ENCODE results near the gene FAM209B. TPM values are rescaled to one million over a fixed set of nuclear protein-coding genes. Genes with fewer than 3 reads are reported as not detected.

FAM209B gene
- total and polyA plus RNA-seq, 2 donors (not counting 1 experiment from before 2014, with no cell fraction given), result 1.9 to 2.0 TPM

- no peaks in the 10 kb centered on the region for H3K4me1 Mint-ChIP-seq
- WGBS (ENCODE audit: insufficient coverage), result 100% methylated on average over 8 of the region's 10 CpGs
- peaks cover 14 to 50% of the 10 kb centered on the region in 2 experiments for H3K36me3 ChIP-seq (replicated peaks in 1 of 2; ENCODE audit: control extremely low read depth in 1 of 2, control insufficient read depth in 1 of 2, extremely low read depth in 1 of 2, insufficient read depth in 2 of 2, low read length in 1 of 2)
- H2AFZ ChIP-seq (ENCODE audit: insufficient read depth, low read depth, low read length, poor library complexity, severe bottlenecking), result no peak overlapping the region
- H3K79me2 ChIP-seq (ENCODE audit: control insufficient read depth, insufficient read depth, low read length), result no peaks in the 10 kb centered on the region
- ATAC-seq (ENCODE audit: low read depth) (no peak), DNase-seq (no peak)
- H3K27ac ChIP-seq (ENCODE audit: low read length in 2 of 2), result no peak overlapping the region
- peaks cover 12% of the 10 kb centered on the region for H3K9me3 Mint-ChIP-seq (ENCODE audit: insufficient read depth)
- no peak overlapping the region for H3K27ac Mint-ChIP-seq
- no peak overlapping the region for H3K4me3 Mint-ChIP-seq
- H3K27me3 Mint-ChIP-seq, result no peaks in the 10 kb centered on the region
- H3K9me3 ChIP-seq (ENCODE audit: control extremely low read depth in 1 of 3, control insufficient read depth in 2 of 3, insufficient read depth in 1 of 3, low read length in 2 of 3), result peaks cover 0 to 64% (median 29%) of the 10 kb centered on the region in 3 donors
- no peak overlapping the region for H3K9ac ChIP-seq (ENCODE audit: low read length)
- no peaks in the 10 kb centered on the region for H4K20me1 ChIP-seq (ENCODE audit: control insufficient read depth, insufficient read depth, low read length, poor library complexity, severe bottlenecking)
- POLR2A ChIA-PET, result no interaction called here
- H3K27me3 ChIP-seq (replicated peaks in 1 of 4; ENCODE audit: control extremely low read depth in 1 of 4, control insufficient read depth in 3 of 4, insufficient read depth in 4 of 4, low read length in 3 of 4), result no peaks in the 10 kb centered on the region
- no peak overlapping the region for H3K4me3 ChIP-seq (ENCODE audit: control extremely low read depth in 1 of 5, extremely low read depth in 1 of 5, insufficient read depth in 1 of 5, low read depth in 2 of 5, low read length in 4 of 5)
- no peaks in the 10 kb centered on the region for H3K4me1 ChIP-seq (ENCODE audit: control insufficient read depth in 2 of 2, insufficient read depth in 2 of 2, low read length in 2 of 2)
- intact Hi-C loops (cut with micrococcal nuclease), result loop anchor here (5.0 kb wide), 1 partner anchor 277 kb away; no protein-coding TSS in a partner anchor
- H3K4me2 ChIP-seq (replicated peaks; ENCODE audit: low read depth, low read length, poor library complexity, severe bottlenecking), result no peak overlapping the region
- TF ChIP-seq CTCF (IDR thresholded peaks at IDR 0.05) (no peak), EZH2 (IDR thresholded peaks at IDR 0.05; ENCODE audit: borderline replicate concordance, insufficient read depth, low read depth, low read length, poor library complexity, severe bottlenecking) (no peak)
- CTCF ChIA-PET, result no interaction called here
Observed at GRCh38 chr20:56519551-56519950, 13.5 kb upstream of the FAM209B start.

- DNase-seq, result no peak
- peaks cover 14 to 44% of the 10 kb centered on the region in 2 experiments for H3K36me3 ChIP-seq (replicated peaks in 1 of 2; ENCODE audit: control extremely low read depth in 1 of 2, control insufficient read depth in 1 of 2, extremely low read depth in 1 of 2, insufficient read depth in 2 of 2, low read length in 1 of 2)
- WGBS (ENCODE audit: insufficient coverage), result 99% methylated on average over 6 of the region's 10 CpGs
Observed at GRCh38 chr20:56520180-56520579, 12.9 kb upstream of the FAM209B start.

More at GRCh38 chr20:56520180-56520579, 12.9 kb upstream of the FAM209B start:
- peaks cover 0 to 65% (median 29%) of the 10 kb centered on the region in 3 donors for H3K9me3 ChIP-seq (ENCODE audit: control extremely low read depth in 1 of 3, control insufficient read depth in 2 of 3, insufficient read depth in 1 of 3, low read length in 2 of 3)
- H3K4me3 ChIP-seq (ENCODE audit: control extremely low read depth in 1 of 5, extremely low read depth in 1 of 5, insufficient read depth in 1 of 5, low read depth in 2 of 5, low read length in 4 of 5), result no peak overlapping the region
- no peak for TF ChIP-seq CTCF (IDR thresholded peaks at IDR 0.05)
- TF ChIP-seq EZH2 (IDR thresholded peaks at IDR 0.05; ENCODE audit: borderline replicate concordance, insufficient read depth, low read depth, low read length, poor library complexity, severe bottlenecking), result no peak
- ATAC-seq (ENCODE audit: low read depth), result no peak
- no peaks in the 10 kb centered on the region for H3K4me1 Mint-ChIP-seq
- H3K4me1 ChIP-seq (ENCODE audit: control insufficient read depth in 2 of 2, insufficient read depth in 2 of 2, low read length in 2 of 2), result no peaks in the 10 kb centered on the region
- H3K79me2 ChIP-seq (ENCODE audit: control insufficient read depth, insufficient read depth, low read length), result no peaks in the 10 kb centered on the region
- H3K9ac ChIP-seq (ENCODE audit: low read length), result no peak overlapping the region
- no peak overlapping the region for H3K4me2 ChIP-seq (replicated peaks; ENCODE audit: low read depth, low read length, poor library complexity, severe bottlenecking)
- no peaks in the 10 kb centered on the region for H3K27me3 ChIP-seq (replicated peaks in 1 of 4; ENCODE audit: control extremely low read depth in 1 of 4, control insufficient read depth in 3 of 4, insufficient read depth in 4 of 4, low read length in 3 of 4)
- intact Hi-C loops (cut with micrococcal nuclease), result no loop called here
- no peaks in the 10 kb centered on the region for H3K27me3 Mint-ChIP-seq
- H3K27ac ChIP-seq (ENCODE audit: low read length in 2 of 2), result no peak overlapping the region
- H3K4me3 Mint-ChIP-seq, result no peak overlapping the region
- POLR2A ChIA-PET, result no interaction called here
- no peak overlapping the region for H3K27ac Mint-ChIP-seq
- CTCF ChIA-PET, result no interaction called here
- H2AFZ ChIP-seq (ENCODE audit: insufficient read depth, low read depth, low read length, poor library complexity, severe bottlenecking), result no peak overlapping the region
- peaks cover 12% of the 10 kb centered on the region for H3K9me3 Mint-ChIP-seq (ENCODE audit: insufficient read depth)
- H4K20me1 ChIP-seq (ENCODE audit: control insufficient read depth, insufficient read depth, low read length, poor library complexity, severe bottlenecking), result no peaks in the 10 kb centered on the region

All from B cell (primary cell).